IMR-90 (cell line): ENCODE measurements around the gene REXO5. TPM values are rescaled to one million over a fixed set of nuclear protein-coding genes. Genes with fewer than 3 reads are reported as not detected.

Experiments used
- ATAC-seq: fragments of 200-7000 bp; cut with Tn5 transposase; 2 replicates; pipeline ENCODE4 v1.9.1; 2020; ENCODE audit warnings: low read depth, mild to moderate bottlenecking, moderate library complexity
- BruUV-seq: library from RNA; stranded (reverse); fragments of 400-500 nt; replicated peaks from 2 replicates; lab custom pipeline; 2021; lab: Mats Ljungman, UMichigan
- CTCF ChIA-PET: fragments of 300-600 bp; formaldehyde crosslinking; extraction: SDS; loops from one replicate; lab custom pipeline; 2021; ENCODE audit warnings: antibody characterized with exemption; lab: Yijun Ruan, JAX
- POLR2A ChIA-PET: fragments of 300-600 bp; sonication (Branson Sonifier 250); formaldehyde crosslinking; loops from one replicate; lab custom pipeline; 2022; ENCODE audit warnings: antibody characterized with exemption; ENCODE audit not compliant: unreplicated experiment; lab: Charles Lee
- DNase-seq: peaks from one replicate; pipeline ENCODE4 v3.0.0; 2013
- H2AFZ ChIP-seq: replicated peaks from 2 replicates; pipeline ENCODE3; 2013; ENCODE audit warnings: low read length, mild to moderate bottlenecking; ENCODE audit not compliant: poor library complexity
- H2AK5ac ChIP-seq: 2 replicates; pipeline ENCODE4 v1.6.1; 2013; ENCODE audit warnings: low read depth, low read length, inconsistent platforms
- H2AK9ac ChIP-seq: replicated peaks from 2 replicates; pipeline ENCODE3; 2013; ENCODE audit warnings: mild to moderate bottlenecking, low read depth, low read length, moderate library complexity; ENCODE audit not compliant: poor library complexity
- H2BK120ac ChIP-seq: 2 replicates; pipeline ENCODE4 v1.6.1; 2013; ENCODE audit warnings: low read depth, low read length, inconsistent platforms
- H2BK15ac ChIP-seq: 3 replicates; pipeline ENCODE4 v1.6.1; 2013; ENCODE audit warnings: low read depth, low read length, inconsistent platforms
- H2BK20ac ChIP-seq: 2 replicates; pipeline ENCODE4 v1.6.1; 2013; ENCODE audit warnings: low read depth, mild to moderate bottlenecking, inconsistent platforms, low read length, moderate library complexity
- H2BK5ac ChIP-seq: 2 replicates; pipeline ENCODE4 v1.6.1; 2013; ENCODE audit warnings: mild to moderate bottlenecking, low read depth, low read length, inconsistent platforms; ENCODE audit not compliant: poor library complexity, severe bottlenecking
- H3K14ac ChIP-seq: replicated peaks from 2 replicates; pipeline ENCODE4 v1.6.1; 2013; ENCODE audit warnings: low read depth, low read length, inconsistent platforms
- H3K18ac ChIP-seq: 2 replicates; pipeline ENCODE4 v1.6.1; 2013; ENCODE audit warnings: low read depth, low read length, control low read depth
- H3K23ac ChIP-seq: 2 replicates; pipeline ENCODE4 v1.6.1; 2013; ENCODE audit warnings: low read depth, low read length, inconsistent platforms
- H3K27ac ChIP-seq: 2 replicates; pipeline ENCODE4 v1.5.1; 2013; ENCODE audit warnings: mild to moderate bottlenecking, control low read depth, low read length; ENCODE audit not compliant: insufficient read depth
- H3K27me3 ChIP-seq: 2 replicates; pipeline ENCODE4 v1.6.1; 2013; ENCODE audit warnings: low read length; ENCODE audit not compliant: control insufficient read depth, insufficient read depth
- H3K36me3 ChIP-seq: 2 replicates; pipeline ENCODE4 v1.6.1; 2013; ENCODE audit warnings: low read length, mixed read lengths; ENCODE audit not compliant: control insufficient read depth, insufficient read depth
- H3K4ac ChIP-seq: 2 replicates; pipeline ENCODE4 v1.6.1; 2013; ENCODE audit warnings: low read depth, low read length, inconsistent platforms
- H3K4me1 ChIP-seq: 2 replicates; pipeline ENCODE4 v1.6.1; 2013; ENCODE audit warnings: low read length, mixed read lengths; ENCODE audit not compliant: control insufficient read depth, insufficient read depth
- H3K4me2 ChIP-seq: 2 replicates; pipeline ENCODE4 v1.6.1; 2013; ENCODE audit warnings: low read depth, mild to moderate bottlenecking, control low read depth, low read length, moderate library complexity
- H3K4me3 ChIP-seq: 2 replicates; pipeline ENCODE4 v1.5.1; 2013; ENCODE audit warnings: low read depth, mild to moderate bottlenecking, control low read depth, low read length, moderate library complexity; ENCODE audit not compliant: insufficient read depth
- H3K56ac ChIP-seq: 2 replicates; pipeline ENCODE4 v1.6.1; 2013; ENCODE audit warnings: low read length, inconsistent platforms; ENCODE audit not compliant: insufficient read depth; ENCODE audit errors: extremely low read depth
- H3K79me1 ChIP-seq, 2 experiments: 2 replicates each; pipeline ENCODE4 v1.6.1; 2013; ENCODE audit warnings: low read length in 2 of 2, inconsistent platforms in 1 of 2, low read depth in 1 of 2
- H3K9ac ChIP-seq: 2 replicates; pipeline ENCODE4 v1.6.1; 2013; ENCODE audit warnings: low read depth, low read length, control low read depth
- H3K9me1 ChIP-seq: 2 replicates; pipeline ENCODE4 v1.6.1; 2013; ENCODE audit warnings: low read length, inconsistent platforms; ENCODE audit not compliant: insufficient read depth
- H3K9me3 ChIP-seq: 2 replicates; pipeline ENCODE4 v1.6.1; 2013; ENCODE audit warnings: low read length; ENCODE audit not compliant: control insufficient read depth, insufficient read depth
- H4K20me1 ChIP-seq: 2 replicates; pipeline ENCODE4 v1.6.1; 2013; ENCODE audit warnings: low read length, inconsistent platforms; ENCODE audit not compliant: insufficient read depth
- H4K5ac ChIP-seq: 2 replicates; pipeline ENCODE4 v1.6.1; 2013; ENCODE audit warnings: mild to moderate bottlenecking, low read depth, low read length, control low read depth
- H4K8ac ChIP-seq, 2 experiments: 2 replicates each; pipeline ENCODE4 v1.6.1; 2013; ENCODE audit warnings: low read depth in 2 of 2, low read length in 2 of 2, control low read depth in 1 of 2, inconsistent platforms in 1 of 2
- H4K91ac ChIP-seq: 2 replicates; pipeline ENCODE4 v1.6.1; 2013; ENCODE audit warnings: low read depth, low read length, inconsistent platforms; ENCODE audit not compliant: insufficient read depth
- ELK1 ChIP-seq: fragments of 150-350 bp; IDR thresholded peaks from 2 replicates; pipeline ENCODE4 v1.6.1; 2016; ENCODE audit warnings: low read depth, mild to moderate bottlenecking, low read length, moderate library complexity, borderline replicate concordance
- FOS ChIP-seq: fragments of 150-350 bp; IDR thresholded peaks from 2 replicates; pipeline ENCODE4 v1.6.1; 2016; ENCODE audit warnings: low read depth, low read length
- MAFK ChIP-seq: IDR thresholded peaks from 2 replicates; pipeline ENCODE4 v1.6.1; 2012; ENCODE audit warnings: low read depth, low read length, improper control_type of control experiment
- MAZ ChIP-seq: IDR thresholded peaks from 2 replicates; pipeline ENCODE4 v1.6.1; 2012; ENCODE audit warnings: low read depth, mild to moderate bottlenecking, low read length, improper control_type of control experiment, moderate library complexity, borderline replicate concordance
- MXI1 ChIP-seq: IDR thresholded peaks from 2 replicates; pipeline ENCODE4 v1.6.1; 2012; ENCODE audit warnings: low read depth, mild to moderate bottlenecking, low read length, moderate library complexity, borderline replicate concordance
- NFE2L2 ChIP-seq: fragments of 150-350 bp; IDR thresholded peaks from 2 replicates; pipeline ENCODE4 v1.6.1; 2016; ENCODE audit warnings: low read depth, mild to moderate bottlenecking, low read length
- POLR2A ChIP-seq: IDR thresholded peaks from 2 replicates; pipeline ENCODE4 v1.6.1; 2012; ENCODE audit warnings: mild to moderate bottlenecking, low read depth, low read length
- RAD21 ChIP-seq: IDR thresholded peaks from 2 replicates; pipeline ENCODE4 v1.6.1; 2012; ENCODE audit warnings: low read length, improper control_type of control experiment
- RFX5 ChIP-seq: IDR thresholded peaks from 2 replicates; pipeline ENCODE4 v1.8.0; 2012; ENCODE audit warnings: low read depth, mild to moderate bottlenecking, low read length, moderate library complexity
- SMC3 ChIP-seq: fragments of 150-350 bp; IDR thresholded peaks from 2 replicates; pipeline ENCODE4 v1.6.1; 2016; ENCODE audit warnings: low read depth, mild to moderate bottlenecking, antibody characterized with exemption, low read length, moderate library complexity
- USF2 ChIP-seq: fragments of 150-350 bp; IDR thresholded peaks from 2 replicates; pipeline ENCODE4 v1.6.1; 2017; ENCODE audit warnings: mild to moderate bottlenecking, antibody characterized with exemption, low read length, low read depth
- WGBS, 2 experiments: methylation state at CpG; one replicate each; pipeline versions ENCODE4 v1.1.5 to v1.1.7; 2013; ENCODE audit warnings: missing lambda C conversion rate in 2 of 2; ENCODE audit not compliant: insufficient read length in 1 of 2; ENCODE audit errors: extremely low coverage in 2 of 2; 5-methylcytosine and 5-hydroxymethylcytosine counted together
- dilution Hi-C: fragments of 300-500 bp; cut with HindIII; formaldehyde crosslinking; loops from one replicate; pipeline ENCODE4 v1.14.3; 2018; ENCODE audit warnings: low sequenced_read_pairs; ENCODE audit not compliant: unreplicated experiment
- in situ Hi-C: fragments of 300-500 bp; cut with MboI; formaldehyde crosslinking; loops from 3 replicates; pipeline ENCODE4 v1.14.3; 2019; ENCODE audit warnings: low sequenced_read_pairs, inconsistent platforms, mixed read lengths
- intact Hi-C: fragments of 100-400 bp; cut with micrococcal nuclease; formaldehyde crosslinking; loops from 2 replicates; pipeline ENCODE4 v1.10.0; 2022
- polyA plus RNA-seq, 3 experiments: library from polyadenylated mRNA; depleted of rRNA; stranded (reverse); fragments of >200 nt; gene quantifications; 2 replicates each; pipeline ENCODE4 v1.2.3, GENCODE V29; 2012; ENCODE audit warnings: low replicate concordance in 1 of 3
- total RNA-seq: library from RNA; depleted of rRNA; stranded (reverse); fragments of >200 nt; gene quantifications from 2 replicates; pipeline ENCODE4 v1.2.3, GENCODE V29; 2012

REXO5 gene
- total and polyA plus RNA-seq, 2 of the 4 experiments (the other 2 are of a cell fraction), result 3.7 to 7.0 TPM

DNA sequence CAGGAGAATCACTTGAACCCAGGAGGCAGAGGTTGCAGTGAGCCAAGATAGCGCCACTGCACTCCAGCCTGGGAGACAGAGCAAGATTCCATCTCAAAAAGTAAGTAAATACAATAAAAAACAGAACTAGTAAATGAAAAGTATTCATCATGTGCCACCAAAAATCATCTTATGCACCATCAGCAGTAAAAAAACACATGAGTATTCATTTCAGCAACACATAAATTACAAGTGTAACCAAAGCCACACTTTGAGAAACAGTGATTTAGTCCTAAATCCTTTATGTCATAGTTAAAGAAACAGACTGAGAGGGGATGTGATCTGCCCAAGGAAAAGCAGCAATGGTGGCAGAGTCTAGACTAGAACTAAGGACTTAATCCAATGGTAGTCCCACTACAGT is 80.9 kb downstream of the REXO5 start:
- Histone ChIP-seq H2AK9ac (no peak overlapping the region), H3K27ac (no peak overlapping the region), H4K91ac (no peak overlapping the region), H3K23ac (no peak overlapping the region), H3K4me1 (peaks cover 5% of the 10 kb centered on the region; the same call in 1 of the 2 replicates), H2BK120ac (no peak overlapping the region), H3K36me3 (peaks cover 12% of the 10 kb centered on the region), H4K20me1 (peaks cover 49% of the 10 kb centered on the region), H3K56ac (no peak overlapping the region), H3K9ac (no peak overlapping the region), H3K9me1 (peaks cover 18% of the 10 kb centered on the region), H2BK20ac (no peak overlapping the region), H3K14ac (no peak overlapping the region), H4K5ac (no peak overlapping the region), H3K18ac (no peak overlapping the region), H4K8ac (no peak overlapping the region), H2AFZ (no peak overlapping the region), H3K9me3 (no peaks in the 10 kb centered on the region), H2AK5ac (no peak overlapping the region), H3K4me3 (no peak overlapping the region), H2BK15ac (no peak overlapping the region), H3K4me2 (no peak overlapping the region), H3K79me1 (peaks cover 18 to 73% of the 10 kb centered on the region in 2 experiments), H2BK5ac (no peak overlapping the region), H3K4ac (no peak overlapping the region), H3K27me3 (no peaks in the 10 kb centered on the region)
- in situ Hi-C loops, result no loop called here
- no CpG with 5 or more reads among the region's 1 CpG for WGBS, 2 experiments
- dilution Hi-C loops, result no loop called here
- TF ChIP-seq MXI1 (no peak), MAFK (no peak), NFE2L2 (no peak), RAD21 (no peak), POLR2A (no peak), MAZ (no peak), SMC3 (no peak), RFX5 (no peak), ELK1 (no peak), FOS (no peak), USF2 (no peak)
- intact Hi-C loops, result no loop called here
- POLR2A ChIA-PET, result no interaction called here
- no peak for ATAC-seq
- no TSS peak for BruUV-seq
- no peak for DNase-seq
- CTCF ChIA-PET, result no interaction called here
